Hepatocyte (in vitro differentiated cells): ENCODE results near the gene PPM1H. TPM values are rescaled to one million over a fixed set of nuclear protein-coding genes. Genes with fewer than 3 reads are reported as not detected.

Experiments
- DNase-seq: peaks from one replicate; pipeline ENCODE4 v3.0.0-alpha.2; 2016; ENCODE audit warnings: low spot score
- H2AFZ ChIP-seq: fragments of 200-600 bp; sonication (generic); 2 replicates; pipeline ENCODE4 v1.6.0; 2016; ENCODE audit warnings: antibody characterized with exemption, mild to moderate bottlenecking
- H3K27ac ChIP-seq: fragments of 200-600 bp; sonication (generic); 2 replicates; pipeline ENCODE4 v1.5.1; 2016; ENCODE audit warnings: mild to moderate bottlenecking
- H3K27me3 ChIP-seq: fragments of 200-600 bp; sonication (generic); 2 replicates; pipeline ENCODE4 v1.6.1; 2016
- H3K36me3 ChIP-seq: fragments of 200-600 bp; sonication (generic); replicated peaks from 2 replicates; pipeline ENCODE4 v1.5.1; 2016; ENCODE audit warnings: low read depth; ENCODE audit not compliant: insufficient read depth
- H3K4me1 ChIP-seq: fragments of 200-600 bp; sonication (generic); 2 replicates; pipeline ENCODE4 v1.5.1; 2016; ENCODE audit warnings: mild to moderate bottlenecking, moderate library complexity; ENCODE audit not compliant: insufficient read depth
- H3K4me2 ChIP-seq: fragments of 200-600 bp; sonication (generic); 2 replicates; pipeline ENCODE4 v1.6.0; 2016
- H3K4me3 ChIP-seq: fragments of 200-600 bp; sonication (generic); 2 replicates; pipeline ENCODE4 v1.5.1; 2016; ENCODE audit warnings: mild to moderate bottlenecking
- H3K79me2 ChIP-seq: fragments of 200-600 bp; sonication (generic); 2 replicates; pipeline ENCODE4 v1.6.0; 2017; ENCODE audit warnings: mild to moderate bottlenecking
- H3K9me2 ChIP-seq: fragments of 200-600 bp; sonication (generic); replicated peaks from 2 replicates; pipeline ENCODE4 v1.6.0; 2017; ENCODE audit warnings: mild to moderate bottlenecking; ENCODE audit not compliant: insufficient read depth
- H3K9me3 ChIP-seq: fragments of 200-600 bp; sonication (generic); 2 replicates; pipeline ENCODE4 v1.5.1; 2016; ENCODE audit warnings: low read depth, mild to moderate bottlenecking
- H4K20me1 ChIP-seq: fragments of 200-600 bp; sonication (generic); 2 replicates; pipeline ENCODE4 v1.6.0; 2016; ENCODE audit warnings: mild to moderate bottlenecking; ENCODE audit not compliant: insufficient read depth, poor library complexity, severe bottlenecking
- EZH2 ChIP-seq: fragments of 200-600 bp; sonication (generic); IDR thresholded peaks from 2 replicates; pipeline ENCODE4 v1.6.1; 2016; ENCODE audit warnings: antibody characterized with exemption, mild to moderate bottlenecking, borderline replicate concordance
- EZH2phosphoT487 ChIP-seq: fragments of 200-600 bp; sonication (generic); IDR thresholded peaks from one replicate; pipeline ENCODE4 v1.6.1; 2018; ENCODE audit warnings: antibody characterized with exemption, mild to moderate bottlenecking, low read depth, moderate library complexity; ENCODE audit not compliant: unreplicated experiment, severe bottlenecking
- WGBS: methylation state at CpG from one replicate; pipeline ENCODE4 v1.1.6; 2016; ENCODE audit warnings: low lambda C conversion rate; ENCODE audit errors: missing lambda C conversion rate; 5-methylcytosine and 5-hydroxymethylcytosine counted together
- polyA plus RNA-seq: library from polyadenylated mRNA; unstranded; fragments of >200 nt; fragmentation: Nextera tagmentation; extraction: Ambion mirVana; gene quantifications from 2 replicates; pipeline ENCODE4 v1.2.1, GENCODE V29; 2016
- total RNA-seq: library from RNA; depleted of rRNA; stranded (reverse); fragments of >200 nt; gene quantifications from 2 replicates; pipeline ENCODE4 v1.2.3, GENCODE V29; 2014
- TF ChIP-seq, protein P1 (sequence below): fragments of 200-600 bp; sonication (generic); IDR thresholded peaks from 2 replicates; pipeline ENCODE4 v1.5.1; 2016; ENCODE audit warnings: antibody characterized with exemption, mild to moderate bottlenecking; ENCODE audit not compliant: poor library complexity

PPM1H gene
- total and polyA plus RNA-seq, 2 experiments from 2014 or later, result 9.2 to 21.8 TPM

DNA sequence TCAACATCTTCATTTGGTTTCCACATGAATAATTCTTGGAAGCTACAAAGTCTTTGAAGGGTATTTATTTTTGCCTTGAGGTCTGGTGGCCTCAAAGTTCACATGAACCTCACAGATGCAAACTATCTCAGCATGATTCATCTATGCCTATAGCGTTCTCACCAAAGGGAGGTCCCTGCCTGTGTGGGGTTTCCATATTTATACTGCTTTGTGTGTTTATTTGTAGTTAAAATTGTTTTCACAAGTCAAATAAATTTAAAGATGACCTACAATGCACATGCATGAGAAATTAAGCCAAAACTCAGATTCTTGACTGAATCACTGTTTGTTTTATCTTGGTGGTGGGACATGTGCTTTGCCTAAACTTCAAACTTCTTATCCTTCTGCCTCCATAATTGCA is 176.7 kb downstream of the PPM1H start:
- H3K79me2 ChIP-seq, result no peaks in the 10 kb centered on the region
- H3K9me3 ChIP-seq, result no peaks in the 10 kb centered on the region
- TF ChIP-seq EZH2, result no peak
- TF ChIP-seq, protein P1, sequence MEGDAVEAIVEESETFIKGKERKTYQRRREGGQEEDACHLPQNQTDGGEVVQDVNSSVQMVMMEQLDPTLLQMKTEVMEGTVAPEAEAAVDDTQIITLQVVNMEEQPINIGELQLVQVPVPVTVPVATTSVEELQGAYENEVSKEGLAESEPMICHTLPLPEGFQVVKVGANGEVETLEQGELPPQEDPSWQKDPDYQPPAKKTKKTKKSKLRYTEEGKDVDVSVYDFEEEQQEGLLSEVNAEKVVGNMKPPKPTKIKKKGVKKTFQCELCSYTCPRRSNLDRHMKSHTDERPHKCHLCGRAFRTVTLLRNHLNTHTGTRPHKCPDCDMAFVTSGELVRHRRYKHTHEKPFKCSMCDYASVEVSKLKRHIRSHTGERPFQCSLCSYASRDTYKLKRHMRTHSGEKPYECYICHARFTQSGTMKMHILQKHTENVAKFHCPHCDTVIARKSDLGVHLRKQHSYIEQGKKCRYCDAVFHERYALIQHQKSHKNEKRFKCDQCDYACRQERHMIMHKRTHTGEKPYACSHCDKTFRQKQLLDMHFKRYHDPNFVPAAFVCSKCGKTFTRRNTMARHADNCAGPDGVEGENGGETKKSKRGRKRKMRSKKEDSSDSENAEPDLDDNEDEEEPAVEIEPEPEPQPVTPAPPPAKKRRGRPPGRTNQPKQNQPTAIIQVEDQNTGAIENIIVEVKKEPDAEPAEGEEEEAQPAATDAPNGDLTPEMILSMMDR, result no peak
- no peak for TF ChIP-seq EZH2phosphoT487
- no peak overlapping the region for H2AFZ ChIP-seq
- H3K4me2 ChIP-seq, result no peak overlapping the region
- no peaks in the 10 kb centered on the region for H3K36me3 ChIP-seq
- DNase-seq, result no peak
- peak overlapping the region; percentile 19 for H3K27ac ChIP-seq
- peaks cover 40% of the 10 kb centered on the region for H3K4me1 ChIP-seq
- H3K27me3 ChIP-seq, result no peaks in the 10 kb centered on the region
- no peaks in the 10 kb centered on the region for H4K20me1 ChIP-seq
- no peak overlapping the region for H3K4me3 ChIP-seq
- H3K9me2 ChIP-seq, result no peaks in the 10 kb centered on the region
- 56% methylated on average over 1 of the region's 1 CpG for WGBS

DNA sequence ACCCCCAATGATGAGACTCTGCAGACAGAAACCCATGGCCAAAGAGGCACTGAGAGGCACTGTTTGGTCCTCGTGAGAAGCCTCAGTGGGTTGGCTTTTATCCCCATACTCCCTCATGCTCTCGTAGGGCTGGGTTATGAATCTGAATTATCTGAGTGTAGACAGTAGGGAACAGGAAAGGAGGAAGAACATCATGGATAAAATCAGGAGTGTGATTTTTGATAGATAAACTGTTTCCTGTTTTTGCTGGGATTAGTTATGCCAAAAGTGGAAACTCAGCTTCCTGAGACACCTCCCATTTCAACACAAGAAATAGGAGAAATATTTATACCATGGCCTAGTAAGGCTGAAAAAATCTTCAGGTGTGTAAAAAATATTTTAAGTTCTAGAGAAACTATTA is 177.9 kb downstream of the PPM1H start:
- TF ChIP-seq, protein P1, result no peak
- TF ChIP-seq EZH2phosphoT487 (no peak), EZH2 (no peak)
- WGBS, result 95% methylated on average over 2 of the region's 2 CpGs
- no peaks in the 10 kb centered on the region for H4K20me1 ChIP-seq

DNA sequence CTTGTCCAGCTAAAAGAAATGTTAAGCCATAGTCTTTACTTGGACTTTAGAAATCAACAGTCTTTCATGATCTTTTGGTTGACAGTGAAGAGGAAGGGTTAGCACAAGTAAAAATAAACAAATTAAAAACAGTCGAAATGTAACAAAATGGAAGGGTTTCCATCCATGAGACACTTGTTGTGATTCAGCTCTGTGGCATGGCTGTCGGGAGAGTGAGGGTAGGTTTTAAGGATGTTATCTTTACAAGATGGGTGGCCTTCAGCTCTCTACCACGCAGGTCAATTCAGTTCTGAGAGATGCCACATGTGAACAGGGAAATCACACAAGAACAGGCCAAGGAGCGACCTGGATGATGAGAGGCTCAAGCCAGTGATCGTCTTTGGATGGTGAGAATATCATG is 180.2 kb downstream of the PPM1H start:
- H3K27me3 ChIP-seq, result no peaks in the 10 kb centered on the region
- no peaks in the 10 kb centered on the region for H3K9me3 ChIP-seq
- no peak overlapping the region for H2AFZ ChIP-seq
- H3K9me2 ChIP-seq, result no peaks in the 10 kb centered on the region
- no peak overlapping the region for H3K27ac ChIP-seq
- no peaks in the 10 kb centered on the region for H3K79me2 ChIP-seq
- TF ChIP-seq EZH2 (no peak), EZH2phosphoT487 (no peak)
- TF ChIP-seq, protein P1, result no peak
- H3K4me1 ChIP-seq, result peaks cover 13% of the 10 kb centered on the region
- DNase-seq, result no peak
- no peaks in the 10 kb centered on the region for H3K36me3 ChIP-seq
- no peak overlapping the region for H3K4me3 ChIP-seq
- 94% methylated on average over 5 of the region's 5 CpGs for WGBS
- H4K20me1 ChIP-seq, result no peaks in the 10 kb centered on the region
- H3K4me2 ChIP-seq, result no peak overlapping the region

More for the DNA sequence above, 177.9 kb downstream of the PPM1H start:
- no peaks in the 10 kb centered on the region for H3K9me2 ChIP-seq
- H2AFZ ChIP-seq, result no peak overlapping the region
- DNase-seq, result no peak
- no peaks in the 10 kb centered on the region for H3K79me2 ChIP-seq
- H3K4me2 ChIP-seq, result no peak overlapping the region
- no peaks in the 10 kb centered on the region for H3K27me3 ChIP-seq
- no peak overlapping the region for H3K4me3 ChIP-seq
- no peaks in the 10 kb centered on the region for H3K36me3 ChIP-seq
- H3K4me1 ChIP-seq, result peaks cover 28% of the 10 kb centered on the region
- H3K9me3 ChIP-seq, result no peaks in the 10 kb centered on the region
- no peak overlapping the region for H3K27ac ChIP-seq

DNA sequence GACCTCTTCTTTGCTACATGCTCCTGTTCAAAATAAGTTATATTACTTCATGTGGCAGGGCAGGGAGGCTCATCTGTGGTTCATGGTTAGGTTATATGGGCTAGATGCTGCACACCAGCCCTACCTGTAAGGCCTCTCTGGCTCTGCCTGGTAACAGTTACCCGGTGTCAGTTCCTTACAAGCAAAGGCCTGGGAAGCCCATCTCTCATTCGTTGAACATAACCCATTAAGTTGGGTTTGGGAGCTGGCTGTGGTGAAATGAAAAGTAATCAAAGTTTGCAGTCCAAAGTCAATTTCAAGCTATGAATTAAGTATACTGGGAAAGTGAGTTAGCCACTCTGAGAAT is 183.2 kb downstream of the PPM1H start:
- no peaks in the 10 kb centered on the region for H3K9me3 ChIP-seq
- no peak for DNase-seq
- no peak overlapping the region for H3K4me3 ChIP-seq
- peaks cover 9% of the 10 kb centered on the region for H3K4me1 ChIP-seq
- no peak overlapping the region for H2AFZ ChIP-seq
- 90% methylated on average over 2 of the region's 2 CpGs for WGBS
- H3K9me2 ChIP-seq, result no peaks in the 10 kb centered on the region
- H3K79me2 ChIP-seq, result no peaks in the 10 kb centered on the region
- H4K20me1 ChIP-seq, result no peaks in the 10 kb centered on the region
- no peaks in the 10 kb centered on the region for H3K36me3 ChIP-seq
- no peak overlapping the region for H3K4me2 ChIP-seq
- TF ChIP-seq EZH2phosphoT487, result no peak
- no peak overlapping the region for H3K27ac ChIP-seq
- H3K27me3 ChIP-seq, result no peaks in the 10 kb centered on the region
